Measurements from ENCODE around the gene SLC25A21.

Gene SLC25A21

GRCh38 chr14:36658123-36659009, 514.0 kb downstream of the SLC25A21 start:
- no peak for DNase-seq (ENCODE audit: extremely low read depth, low read depth)
- no peak for TF ChIP-seq CTCF (IDR thresholded peaks at IDR 0.05; ENCODE audit: low read depth, low read length, missing control alignments)

GRCh38 chr14:36657399-36658122, 514.8 kb downstream of the SLC25A21 start:
- H3K4me3 ChIP-seq (replicated peaks; ENCODE audit: low read depth, low read length) = no peak overlapping the region
- DNase-seq (ENCODE audit: extremely low read depth, low read depth) = no peak
- TF ChIP-seq CTCF (IDR thresholded peaks at IDR 0.05; ENCODE audit: low read depth, low read length, missing control alignments) = no peak

More at GRCh38 chr14:36658123-36659009, 514.0 kb downstream of the SLC25A21 start:
- H3K4me3 ChIP-seq (replicated peaks; ENCODE audit: low read depth, low read length) = no peak overlapping the region

GRCh38 chr14:36656687-36657398, 515.6 kb downstream of the SLC25A21 start:
- no peak overlapping the region for H3K4me3 ChIP-seq (replicated peaks; ENCODE audit: low read depth, low read length)
- DNase-seq (ENCODE audit: extremely low read depth, low read depth) = no peak
- TF ChIP-seq CTCF (IDR thresholded peaks at IDR 0.05; ENCODE audit: low read depth, low read length, missing control alignments) = no peak

- no peak for DNase-seq (ENCODE audit: extremely low read depth, low read depth)
- no peak overlapping the region for H3K4me3 ChIP-seq (replicated peaks; ENCODE audit: low read depth, low read length)
Observed at GRCh38 chr14:36655963-36656686, 516.3 kb downstream of the SLC25A21 start.

GRCh38 chr14:36655571-36655962, 516.8 kb downstream of the SLC25A21 start:
- no peak overlapping the region for H3K4me3 ChIP-seq (replicated peaks; ENCODE audit: low read depth, low read length)
- no peak for TF ChIP-seq CTCF (IDR thresholded peaks at IDR 0.05; ENCODE audit: low read depth, low read length, missing control alignments)
- DNase-seq (ENCODE audit: extremely low read depth, low read depth) = no peak

More at GRCh38 chr14:36655963-36656686, 516.3 kb downstream of the SLC25A21 start:
- peak; percentile 65 for TF ChIP-seq CTCF (IDR thresholded peaks at IDR 0.05; ENCODE audit: low read depth, low read length, missing control alignments)

- no peak overlapping the region for H3K4me3 ChIP-seq (replicated peaks; ENCODE audit: low read depth, low read length)
- TF ChIP-seq CTCF (IDR thresholded peaks at IDR 0.05; ENCODE audit: low read depth, low read length, missing control alignments) = no peak
- DNase-seq (ENCODE audit: extremely low read depth, low read depth) = no peak
Observed at GRCh38 chr14:36654794-36655381, 517.5 kb downstream of the SLC25A21 start.

All from HFF-Myc (cell line).